Measurements from ENCODE around the gene OR56A5.

Gene OR56A5

GRCh38 chr11:5994791-5995190 is 26.5 kb upstream of the OR56A5 start:
- H3K4me3 ChIP-seq (ENCODE audit: low read depth, low read length): no peak overlapping the region
- POLR2A ChIA-PET: no interaction called here
- no peak for DNase-seq (ENCODE audit: low read depth, low spot score)
- no peak for TF ChIP-seq CTCF (IDR thresholded peaks at IDR 0.05; ENCODE audit: insufficient read depth, low read length, missing control alignments)
- CTCF ChIA-PET: interaction anchor here (1.3 kb wide), 1 partner anchor 15 kb away, joined by 3 read pairs; no protein-coding TSS in a partner anchor

GRCh38 chr11:5992604-5993251 is 24.4 kb upstream of the OR56A5 start:
- ChIA-PET CTCF (interaction anchor here (0.6 to 1.3 kb wide), 4 partner anchors 280 to 370 kb away, joined by 3 to 9 read pairs (median 4); no protein-coding TSS in a partner anchor), POLR2A (no interaction called here)
- H3K4me3 ChIP-seq (ENCODE audit: low read depth, low read length): no peak overlapping the region
- peak; percentile 11 for TF ChIP-seq CTCF (IDR thresholded peaks at IDR 0.05; ENCODE audit: insufficient read depth, low read length, missing control alignments)
- no peak for DNase-seq (ENCODE audit: low read depth, low spot score)

GRCh38 chr11:5992150-5992549 is 23.9 kb upstream of the OR56A5 start:
- DNase-seq (ENCODE audit: low read depth, low spot score): no peak
- TF ChIP-seq CTCF (IDR thresholded peaks at IDR 0.05; ENCODE audit: insufficient read depth, low read length, missing control alignments): no peak
- POLR2A ChIA-PET: no interaction called here
- H3K4me3 ChIP-seq (ENCODE audit: low read depth, low read length): no peak overlapping the region
- CTCF ChIA-PET: interaction anchor here (0.6 to 1.3 kb wide), 4 partner anchors 281 to 371 kb away, joined by 3 to 9 read pairs (median 4); no protein-coding TSS in a partner anchor

GRCh38 chr11:5989203-5989602 is 20.9 kb upstream of the OR56A5 start:
- no peak overlapping the region for H3K4me3 ChIP-seq (ENCODE audit: low read depth, low read length)
- CTCF ChIA-PET: no interaction called here
- POLR2A ChIA-PET: no interaction called here
- no peak for TF ChIP-seq CTCF (IDR thresholded peaks at IDR 0.05; ENCODE audit: insufficient read depth, low read length, missing control alignments)
- no peak for DNase-seq (ENCODE audit: low read depth, low spot score)

GRCh38 chr11:5986885-5987284 is 18.6 kb upstream of the OR56A5 start, which contains the start of gene OR52L1:
TSS of gene OR52L1 (minus strand) at chr11:5986985. CDS start at chr11:5986930, 55 bp downstream.
- TF ChIP-seq CTCF (IDR thresholded peaks at IDR 0.05; ENCODE audit: insufficient read depth, low read length, missing control alignments): no peak
- CTCF ChIA-PET: no interaction called here
- POLR2A ChIA-PET: no interaction called here
- DNase-seq (ENCODE audit: low read depth, low spot score): no peak
- no peak within 1 kb of the TSS for H3K4me3 ChIP-seq (ENCODE audit: low read depth, low read length)

- TF ChIP-seq CTCF (IDR thresholded peaks at IDR 0.05; ENCODE audit: insufficient read depth, low read length, missing control alignments): no peak
- no peak overlapping the region for H3K4me3 ChIP-seq (ENCODE audit: low read depth, low read length)
- no peak for DNase-seq (ENCODE audit: low read depth, low spot score)
- POLR2A ChIA-PET: no interaction called here
- CTCF ChIA-PET: no interaction called here
Measured at GRCh38 chr11:5983443-5983842, 15.1 kb upstream of the OR56A5 start.
